Measurements from ENCODE around the gene TULP1.
A peak's percentile ranks its signal among the peaks of the same experiment; 100 is the strongest.

TULP1 gene

GRCh38 chr6:35496036-35496840, 16.5 kb downstream of the TULP1 start:
- no peak for DNase-seq

DNA sequence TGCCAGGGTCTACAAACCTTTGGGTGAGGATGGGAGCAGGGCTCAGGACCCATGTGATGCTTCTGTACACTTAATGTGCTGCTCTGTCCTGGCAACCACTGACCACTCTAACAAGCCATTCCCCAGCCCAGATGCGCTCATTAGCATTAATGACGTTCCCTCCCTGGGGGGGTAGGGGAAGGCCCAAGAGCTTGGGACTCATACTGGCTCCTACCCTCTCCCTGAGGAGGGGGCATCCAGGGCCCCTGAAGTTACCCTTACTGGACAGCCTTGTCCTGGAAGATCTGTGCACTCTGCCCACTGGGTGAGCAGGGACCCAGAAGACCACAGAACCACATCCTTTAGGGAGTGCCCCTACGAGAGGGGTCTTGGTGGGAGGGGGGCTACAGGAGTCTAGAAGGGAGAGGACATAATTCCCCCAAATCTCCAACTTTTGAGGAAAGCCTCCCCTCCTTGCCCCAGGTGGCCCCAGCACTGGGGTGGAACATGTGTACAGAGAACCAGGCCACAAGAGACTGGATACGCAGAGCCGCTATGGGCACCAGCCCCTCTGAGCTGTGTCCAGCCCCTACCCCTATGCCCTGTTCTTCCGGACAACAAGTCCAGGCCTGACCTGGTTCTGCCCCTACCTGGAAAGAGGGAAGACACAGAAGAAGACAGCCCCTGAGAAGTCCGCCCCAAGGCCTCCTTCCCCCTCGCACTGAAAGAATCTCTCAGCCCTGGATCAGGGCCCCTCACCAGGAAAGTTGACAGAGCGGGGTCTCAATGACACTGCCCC, 17.2 kb downstream of the TULP1 start:
- DNase-seq, result no peak

GRCh38 chr6:35494161-35494563, 18.5 kb downstream of the TULP1 start:
- DNase-seq, result no peak

DNA sequence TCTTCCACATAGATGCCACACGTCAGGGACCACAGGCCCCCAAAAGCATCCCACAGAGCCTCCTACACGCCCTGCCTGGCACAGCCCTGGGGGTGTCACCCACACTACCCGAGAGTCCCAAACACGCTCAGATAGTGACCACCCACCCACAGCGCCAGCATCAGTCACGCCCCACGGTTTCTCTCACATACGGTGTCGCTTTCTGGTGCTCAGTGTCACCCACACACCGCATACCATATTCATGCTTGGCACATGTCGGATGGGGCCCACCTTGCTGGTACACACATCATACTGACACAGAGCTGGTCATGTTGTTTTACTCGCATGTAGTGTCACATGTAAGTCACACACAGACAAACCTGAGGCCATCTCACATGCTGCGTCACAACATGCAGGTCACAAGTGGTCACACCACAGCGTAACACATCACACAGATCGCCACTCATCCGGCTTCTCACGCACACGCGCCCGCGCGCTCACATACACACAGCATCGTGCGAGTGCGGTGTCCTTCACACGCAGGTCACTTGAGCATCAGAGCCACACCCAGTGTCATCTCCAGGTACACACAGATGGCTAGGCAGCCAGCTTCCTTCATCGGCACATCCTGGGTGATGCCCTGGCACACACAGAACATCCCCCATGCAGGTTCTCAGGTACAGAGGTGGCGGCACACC, 19.3 kb downstream of the TULP1 start:
- DNase-seq, result no peak

DNA sequence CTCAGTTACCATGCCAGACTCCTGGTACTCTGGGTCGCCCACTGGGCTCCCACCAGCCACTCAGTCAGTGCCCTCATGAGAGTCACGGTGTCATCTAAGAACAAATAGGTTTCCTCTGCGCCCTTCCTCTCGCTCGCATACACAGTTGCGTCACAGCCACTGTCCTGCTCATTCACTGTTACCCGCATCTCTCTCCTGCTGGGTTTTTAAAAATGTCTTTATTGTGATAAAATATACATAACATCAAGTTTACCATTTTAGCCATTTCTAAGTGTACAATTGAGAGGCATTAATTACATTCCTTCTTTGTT, 19.8 kb downstream of the TULP1 start:
- DNase-seq, result no peak

DNA sequence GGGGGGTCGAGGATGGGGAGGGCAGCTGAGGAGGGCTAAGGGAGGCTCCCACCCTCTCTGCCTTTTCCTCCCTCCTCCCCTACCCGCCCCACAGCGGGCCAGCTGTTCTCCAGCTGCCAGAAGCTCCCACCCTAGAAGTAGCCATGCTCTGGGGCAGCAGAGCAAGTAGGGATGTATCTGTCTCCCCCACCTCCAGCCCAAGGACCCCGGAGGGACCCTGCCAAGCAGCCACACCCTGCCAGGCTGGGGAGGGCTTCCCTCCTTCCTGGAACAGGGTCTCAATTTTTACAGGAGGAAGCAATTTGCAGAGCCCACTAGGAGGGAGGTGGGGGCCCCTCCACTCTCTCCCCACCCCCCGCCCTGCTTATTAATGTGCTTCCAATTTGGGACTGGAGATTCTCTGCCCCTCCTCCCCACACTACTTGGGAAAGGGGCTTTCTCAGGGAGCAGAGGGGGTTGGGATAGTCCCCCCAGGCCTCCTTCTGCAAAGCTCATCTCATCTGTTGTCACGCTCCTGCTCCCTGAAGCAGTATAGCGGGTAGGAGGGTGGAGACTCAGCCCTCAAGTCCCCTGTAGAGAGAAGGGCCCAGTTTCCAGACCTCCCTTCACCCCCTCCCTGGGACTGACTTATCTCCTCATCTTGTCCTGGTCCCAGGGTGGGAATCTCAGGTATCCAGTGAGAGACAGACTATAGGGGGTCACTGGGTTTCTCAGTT, 20.3 kb downstream of the TULP1 start:
- DNase-seq, result no peak

- DNase-seq, result no peak
Measured at GRCh38 chr6:35491558-35492257, 21.0 kb downstream of the TULP1 start.

- DNase-seq, result no peak
Measured at GRCh38 chr6:35490821-35491557, 21.7 kb downstream of the TULP1 start.

- DNase-seq, result no peak
Measured at GRCh38 chr6:35489995-35490791, 22.5 kb downstream of the TULP1 start.

- peak in 1 of 2 donors; percentile 64 for DNase-seq
Measured at GRCh38 chr6:35489066-35489465, 23.6 kb downstream of the TULP1 start.

- no peak for DNase-seq
Measured at GRCh38 chr6:35488517-35488862, 24.2 kb downstream of the TULP1 start.

- no peak for DNase-seq
Measured at GRCh38 chr6:35487658-35488516, 24.8 kb downstream of the TULP1 start.

DNA sequence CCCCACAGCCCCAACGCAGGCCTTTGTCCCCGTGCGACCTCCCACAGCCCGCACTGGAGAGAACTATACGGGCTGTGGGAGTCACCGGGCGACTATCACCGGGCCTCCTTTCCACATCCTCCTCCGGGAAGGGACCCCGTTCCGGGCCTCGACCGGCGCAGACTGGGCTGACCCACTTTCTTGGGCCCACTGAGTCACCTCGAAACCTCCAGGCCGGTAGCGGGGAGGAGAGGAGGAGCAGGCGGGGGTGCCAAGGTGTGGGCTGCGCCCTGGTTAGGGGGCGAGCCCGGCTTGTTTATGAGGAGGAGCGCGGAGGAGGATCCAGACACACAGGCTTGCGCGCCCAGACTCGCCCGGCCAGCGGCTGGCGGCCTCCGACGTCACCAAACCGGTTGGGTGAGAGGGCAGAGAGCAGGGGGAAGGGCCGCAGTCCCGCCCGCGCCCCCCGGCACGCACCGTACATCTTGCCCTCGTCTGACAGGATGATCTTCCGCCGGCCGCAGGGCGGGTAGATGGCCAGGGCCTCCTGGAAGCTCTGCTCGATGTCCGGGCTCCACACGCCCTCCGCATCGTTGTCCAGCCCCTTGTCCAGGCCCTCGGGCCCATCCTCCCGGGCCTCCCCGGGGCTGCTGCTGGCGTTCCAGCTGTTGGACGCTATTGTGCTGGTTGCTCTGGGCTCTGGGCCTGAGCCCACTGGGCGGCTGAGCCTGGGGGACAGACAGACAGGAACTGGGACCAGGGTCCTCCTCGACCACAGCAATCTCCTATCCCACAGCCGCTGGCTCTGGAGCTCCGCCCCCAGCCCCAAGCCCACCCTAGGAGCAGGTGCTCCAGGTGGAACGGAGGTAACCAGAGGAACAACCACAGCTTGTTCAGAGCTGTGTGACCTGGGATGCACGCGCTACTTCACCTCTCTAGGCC, 26.4 kb downstream of the TULP1 start:
- DNase-seq, result no peak

- no peak for DNase-seq
Measured at GRCh38 chr6:35485402-35485877, 27.3 kb downstream of the TULP1 start.

DNA sequence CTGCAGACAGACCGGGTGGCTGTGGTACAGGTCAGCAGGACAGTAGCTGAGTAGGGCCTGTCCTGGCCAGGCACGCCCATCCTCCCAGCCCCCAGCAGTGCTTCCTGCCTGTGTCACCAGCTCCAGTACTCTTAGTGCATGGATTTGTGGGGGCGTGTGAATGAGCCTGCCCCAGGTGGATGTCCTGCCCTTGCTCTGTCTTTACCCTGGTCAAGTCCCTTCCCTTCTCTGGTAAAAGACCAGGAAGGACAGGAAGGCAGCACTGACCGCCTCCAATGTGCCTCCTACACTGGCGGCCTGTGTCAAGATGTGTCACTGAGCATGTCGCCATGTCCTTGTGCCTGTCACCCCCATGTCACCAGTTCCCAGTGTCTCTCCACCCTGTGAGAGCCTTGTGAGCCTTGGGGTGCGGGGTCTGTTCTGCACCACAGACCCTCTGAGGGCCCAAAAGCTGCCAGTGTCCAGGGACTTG, 27.7 kb downstream of the TULP1 start:
- no peak for DNase-seq

DNA sequence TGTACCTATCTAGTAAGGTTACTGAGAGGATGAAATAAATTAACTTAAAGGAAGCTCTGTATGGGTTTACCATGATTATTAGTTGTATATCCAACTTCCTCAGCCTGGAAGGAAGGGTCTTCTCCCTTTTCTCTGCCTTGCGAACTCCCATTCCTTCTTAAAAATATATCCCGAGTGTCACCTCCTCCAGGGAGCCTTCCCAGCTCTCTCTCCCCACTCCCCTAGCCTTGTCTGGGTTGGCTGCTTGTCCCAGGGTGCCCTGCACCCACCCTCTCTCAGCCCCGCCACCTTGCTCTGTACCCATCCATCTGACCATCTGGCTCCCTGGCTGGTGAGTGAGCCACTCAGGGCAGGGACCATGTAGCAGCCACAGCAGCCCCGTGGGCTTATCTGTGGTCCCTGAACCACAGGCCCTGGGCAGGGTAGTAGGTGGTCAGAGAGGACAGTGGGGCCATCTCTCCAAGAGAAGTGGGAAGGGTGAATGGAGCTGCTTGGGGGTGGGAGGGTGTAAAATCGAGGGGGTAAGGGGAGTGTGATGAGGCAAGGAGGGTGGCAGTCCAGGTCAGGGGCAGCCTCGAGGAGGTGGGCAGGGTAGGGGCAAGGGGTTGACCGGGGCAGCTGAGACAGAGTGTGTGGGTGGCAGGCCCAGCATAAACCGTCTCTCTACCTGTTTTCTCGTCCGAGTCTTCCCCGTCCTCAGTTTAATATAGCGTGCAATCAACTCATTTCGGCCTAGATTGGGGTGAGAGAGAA, 28.6 kb downstream of the TULP1 start:
- no peak for DNase-seq

DNA sequence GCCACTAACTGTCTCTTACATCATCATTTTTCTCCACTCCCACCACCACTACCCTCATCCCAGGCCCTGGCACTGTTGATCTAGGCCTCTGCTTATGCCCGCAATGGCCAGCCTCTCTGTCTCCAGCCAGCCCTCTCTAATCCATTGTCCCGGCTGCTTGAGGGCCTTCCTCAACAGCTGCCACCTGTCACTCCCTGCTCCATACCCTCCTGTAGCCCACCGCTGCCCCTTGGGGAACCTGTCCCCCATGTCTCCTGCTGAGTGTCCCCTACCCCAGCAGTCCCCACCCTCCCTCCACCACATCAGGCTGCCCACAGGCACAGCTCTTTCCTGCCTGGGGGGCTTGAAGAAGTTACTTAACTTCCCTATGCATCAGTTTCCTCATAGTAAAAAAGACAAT, 29.2 kb downstream of the TULP1 start:
- DNase-seq, result no peak

GRCh38 chr6:35483062-35483461, 29.6 kb downstream of the TULP1 start:
- DNase-seq, result no peak
